Astrocyte of the cerebellum (primary cell): Measurements from ENCODE around the gene APEH.

Source experiments
- DNase-seq: peaks from one replicate; pipeline ENCODE4 v3.0.0-alpha.2; 2011; ENCODE audit warnings: low read depth
- H3K4me3 ChIP-seq: 2 replicates; pipeline ENCODE4 v1.5.1; 2011; ENCODE audit warnings: mild to moderate bottlenecking, low read depth, low read length, moderate library complexity
- in situ Hi-C: cut with HindIII; loops from 2 replicates; pipeline ENCODE4 v1.10.0; 2017; ENCODE audit warnings: low sequenced_read_pairs
- TF ChIP-seq, protein P1 (sequence below): IDR thresholded peaks from 2 replicates; pipeline ENCODE4 v1.5.1; 2012; ENCODE audit warnings: low read length, low read depth, moderate library complexity, mild to moderate bottlenecking; ENCODE audit errors: missing control alignments

APEH gene

GRCh38 chr3:49653621-49654020 is 20.5 kb upstream of the APEH start:
- no peak for DNase-seq
- no peak overlapping the region for H3K4me3 ChIP-seq
- TF ChIP-seq, protein P1, sequence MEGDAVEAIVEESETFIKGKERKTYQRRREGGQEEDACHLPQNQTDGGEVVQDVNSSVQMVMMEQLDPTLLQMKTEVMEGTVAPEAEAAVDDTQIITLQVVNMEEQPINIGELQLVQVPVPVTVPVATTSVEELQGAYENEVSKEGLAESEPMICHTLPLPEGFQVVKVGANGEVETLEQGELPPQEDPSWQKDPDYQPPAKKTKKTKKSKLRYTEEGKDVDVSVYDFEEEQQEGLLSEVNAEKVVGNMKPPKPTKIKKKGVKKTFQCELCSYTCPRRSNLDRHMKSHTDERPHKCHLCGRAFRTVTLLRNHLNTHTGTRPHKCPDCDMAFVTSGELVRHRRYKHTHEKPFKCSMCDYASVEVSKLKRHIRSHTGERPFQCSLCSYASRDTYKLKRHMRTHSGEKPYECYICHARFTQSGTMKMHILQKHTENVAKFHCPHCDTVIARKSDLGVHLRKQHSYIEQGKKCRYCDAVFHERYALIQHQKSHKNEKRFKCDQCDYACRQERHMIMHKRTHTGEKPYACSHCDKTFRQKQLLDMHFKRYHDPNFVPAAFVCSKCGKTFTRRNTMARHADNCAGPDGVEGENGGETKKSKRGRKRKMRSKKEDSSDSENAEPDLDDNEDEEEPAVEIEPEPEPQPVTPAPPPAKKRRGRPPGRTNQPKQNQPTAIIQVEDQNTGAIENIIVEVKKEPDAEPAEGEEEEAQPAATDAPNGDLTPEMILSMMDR, result no peak
- in situ Hi-C loops, result no loop called here

DNA sequence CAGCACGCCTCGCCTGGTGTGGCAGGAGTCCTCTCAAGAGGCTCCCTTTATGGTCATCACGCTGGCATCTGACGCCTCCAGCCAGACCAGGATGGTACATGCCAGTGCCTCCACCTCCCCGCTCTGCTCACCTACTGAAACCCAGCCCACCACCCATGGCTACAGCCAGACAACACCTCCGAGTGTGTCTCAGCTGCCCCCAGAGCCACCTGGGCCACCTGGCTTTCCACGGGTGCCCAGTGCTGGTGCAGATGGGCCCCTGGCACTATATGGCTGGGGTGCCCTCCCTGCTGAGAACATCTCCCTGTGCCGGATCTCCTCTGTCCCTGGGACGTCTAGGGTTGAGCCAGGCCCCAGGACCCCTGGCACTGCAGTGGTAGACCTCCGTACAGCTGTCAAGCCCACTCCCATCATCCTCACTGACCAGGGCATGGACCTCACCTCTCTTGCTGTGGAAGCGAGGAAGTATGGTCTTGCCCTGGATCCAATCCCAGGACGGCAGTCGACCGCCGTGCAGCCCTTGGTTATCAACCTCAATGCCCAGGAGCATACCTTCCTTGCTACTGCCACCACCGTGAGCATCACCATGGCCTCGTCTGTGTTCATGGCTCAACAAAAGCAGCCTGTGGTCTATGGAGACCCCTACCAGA is 19.9 kb upstream of the APEH start:
- no peak for DNase-seq

DNA sequence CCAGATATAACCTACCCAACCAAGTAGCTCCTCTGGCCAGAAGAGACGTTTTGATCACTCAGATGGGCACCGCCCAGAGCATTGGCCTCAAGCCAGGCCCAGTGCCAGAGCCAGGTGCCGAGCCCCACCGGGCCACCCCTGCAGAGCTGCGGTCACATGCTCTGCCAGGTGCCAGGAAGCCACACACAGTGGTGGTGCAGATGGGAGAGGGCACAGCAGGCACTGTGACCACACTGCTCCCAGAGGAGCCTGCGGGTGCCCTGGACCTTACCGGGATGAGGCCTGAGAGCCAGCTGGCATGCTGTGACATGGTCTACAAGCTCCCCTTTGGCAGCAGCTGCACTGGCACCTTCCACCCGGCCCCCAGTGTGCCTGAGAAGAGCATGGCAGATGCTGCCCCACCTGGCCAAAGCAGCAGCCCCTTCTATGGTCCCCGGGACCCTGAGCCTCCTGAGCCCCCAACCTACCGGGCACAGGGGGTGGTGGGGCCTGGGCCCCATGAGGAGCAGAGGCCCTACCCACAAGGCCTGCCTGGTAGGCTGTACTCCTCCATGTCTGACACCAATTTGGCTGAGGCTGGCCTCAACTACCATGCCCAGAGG is 19.1 kb upstream of the APEH start:
- no peak for DNase-seq
- TF ChIP-seq, protein P1, result no peak
- H3K4me3 ChIP-seq, result no peak overlapping the region
- in situ Hi-C loops, result no loop called here

More for the DNA sequence above, 19.9 kb upstream of the APEH start:
- TF ChIP-seq, protein P1, result no peak
- in situ Hi-C loops, result no loop called here
- H3K4me3 ChIP-seq, result no peak overlapping the region

DNA sequence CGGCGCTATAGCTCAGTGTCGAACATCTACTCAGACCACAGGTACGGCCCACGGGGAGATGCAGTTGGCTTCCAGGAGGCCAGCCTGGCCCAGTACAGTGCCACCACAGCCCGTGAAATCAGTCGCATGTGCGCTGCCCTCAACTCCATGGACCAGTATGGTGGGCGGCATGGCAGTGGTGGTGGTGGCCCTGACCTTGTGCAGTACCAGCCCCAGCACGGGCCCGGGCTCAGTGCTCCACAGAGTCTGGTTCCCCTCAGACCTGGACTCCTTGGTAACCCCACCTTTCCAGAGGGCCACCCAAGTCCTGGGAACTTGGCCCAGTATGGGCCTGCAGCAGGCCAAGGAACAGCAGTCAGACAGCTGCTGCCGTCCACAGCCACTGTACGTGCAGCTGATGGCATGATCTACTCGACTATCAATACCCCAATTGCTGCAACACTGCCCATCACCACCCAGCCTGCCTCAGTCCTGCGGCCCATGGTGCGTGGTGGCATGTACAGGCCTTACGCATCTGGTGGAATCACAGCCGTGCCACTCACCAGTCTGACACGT is 18.3 kb upstream of the APEH start:
- no peak overlapping the region for H3K4me3 ChIP-seq
- in situ Hi-C loops, result no loop called here
- TF ChIP-seq, protein P1, result no peak
- no peak for DNase-seq

DNA sequence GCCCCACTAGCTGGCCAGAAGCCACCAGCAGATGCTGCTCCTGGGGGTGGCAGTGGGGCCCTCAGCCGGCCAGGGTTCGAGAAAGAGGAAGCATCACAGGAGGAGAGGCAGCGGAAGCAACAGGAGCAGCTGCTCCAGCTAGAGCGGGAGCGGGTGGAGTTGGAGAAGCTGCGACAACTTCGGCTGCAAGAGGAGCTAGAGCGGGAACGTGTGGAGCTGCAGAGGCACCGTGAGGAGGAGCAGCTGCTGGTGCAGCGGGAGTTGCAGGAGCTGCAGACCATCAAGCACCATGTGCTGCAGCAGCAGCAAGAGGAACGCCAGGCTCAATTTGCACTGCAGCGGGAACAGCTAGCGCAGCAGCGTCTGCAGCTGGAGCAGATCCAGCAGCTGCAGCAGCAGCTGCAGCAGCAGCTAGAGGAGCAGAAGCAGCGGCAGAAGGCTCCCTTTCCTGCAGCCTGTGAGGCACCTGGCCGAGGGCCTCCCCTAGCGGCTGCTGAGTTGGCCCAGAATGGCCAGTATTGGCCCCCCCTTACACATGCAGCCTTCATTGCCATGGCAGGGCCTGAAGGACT is 17.5 kb upstream of the APEH start:
- TF ChIP-seq, protein P1, result peak; percentile 30
- in situ Hi-C loops, result no loop called here
- no peak overlapping the region for H3K4me3 ChIP-seq
- DNase-seq, result no peak

DNA sequence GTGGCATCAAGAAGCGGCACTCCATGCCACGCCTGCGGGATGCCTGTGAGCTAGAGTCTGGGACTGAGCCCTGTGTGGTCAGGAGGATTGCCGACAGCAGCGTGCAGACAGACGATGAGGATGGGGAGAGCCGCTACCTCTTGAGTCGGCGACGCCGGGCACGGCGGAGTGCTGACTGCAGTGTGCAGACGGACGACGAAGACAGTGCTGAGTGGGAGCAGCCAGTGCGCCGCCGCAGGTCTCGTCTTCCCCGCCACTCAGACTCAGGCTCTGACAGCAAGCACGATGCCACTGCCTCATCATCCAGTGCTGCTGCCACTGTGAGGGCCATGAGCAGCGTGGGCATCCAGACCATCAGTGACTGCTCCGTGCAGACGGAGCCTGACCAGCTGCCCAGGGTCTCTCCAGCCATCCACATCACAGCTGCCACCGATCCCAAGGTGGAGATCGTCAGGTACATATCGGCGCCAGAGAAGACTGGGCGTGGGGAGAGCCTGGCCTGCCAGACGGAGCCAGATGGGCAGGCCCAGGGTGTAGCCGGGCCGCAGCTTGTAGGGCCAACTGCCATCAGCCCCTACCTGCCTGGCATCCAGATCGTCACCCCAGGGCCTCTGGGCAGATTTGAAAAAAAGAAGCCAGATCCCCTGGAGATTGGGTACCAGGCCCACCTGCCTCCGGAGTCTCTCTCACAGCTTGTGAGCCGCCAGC is 16.8 kb upstream of the APEH start:
- TF ChIP-seq, protein P1, result no peak
- in situ Hi-C loops, result no loop called here
- no peak overlapping the region for H3K4me3 ChIP-seq
- DNase-seq, result no peak
